NCI-H187 (cell line): Measurements from ENCODE around the gene SLC17A9.
"Not testable (repeated sequence)": the region's sequence is repeated elsewhere in the genome, so short reads cannot be mapped to it uniquely, and the experiment has no call there.

Experiments
- DNase-seq, 2 experiments: peaks; one replicate each; lab custom pipeline; 2025; lab: John Stamatoyannopoulos, UW

The SLC17A9 gene

GRCh38 chr20:62956387-62957135, 4.1 kb downstream of the SLC17A9 start:
- no peak for DNase-seq

DNA sequence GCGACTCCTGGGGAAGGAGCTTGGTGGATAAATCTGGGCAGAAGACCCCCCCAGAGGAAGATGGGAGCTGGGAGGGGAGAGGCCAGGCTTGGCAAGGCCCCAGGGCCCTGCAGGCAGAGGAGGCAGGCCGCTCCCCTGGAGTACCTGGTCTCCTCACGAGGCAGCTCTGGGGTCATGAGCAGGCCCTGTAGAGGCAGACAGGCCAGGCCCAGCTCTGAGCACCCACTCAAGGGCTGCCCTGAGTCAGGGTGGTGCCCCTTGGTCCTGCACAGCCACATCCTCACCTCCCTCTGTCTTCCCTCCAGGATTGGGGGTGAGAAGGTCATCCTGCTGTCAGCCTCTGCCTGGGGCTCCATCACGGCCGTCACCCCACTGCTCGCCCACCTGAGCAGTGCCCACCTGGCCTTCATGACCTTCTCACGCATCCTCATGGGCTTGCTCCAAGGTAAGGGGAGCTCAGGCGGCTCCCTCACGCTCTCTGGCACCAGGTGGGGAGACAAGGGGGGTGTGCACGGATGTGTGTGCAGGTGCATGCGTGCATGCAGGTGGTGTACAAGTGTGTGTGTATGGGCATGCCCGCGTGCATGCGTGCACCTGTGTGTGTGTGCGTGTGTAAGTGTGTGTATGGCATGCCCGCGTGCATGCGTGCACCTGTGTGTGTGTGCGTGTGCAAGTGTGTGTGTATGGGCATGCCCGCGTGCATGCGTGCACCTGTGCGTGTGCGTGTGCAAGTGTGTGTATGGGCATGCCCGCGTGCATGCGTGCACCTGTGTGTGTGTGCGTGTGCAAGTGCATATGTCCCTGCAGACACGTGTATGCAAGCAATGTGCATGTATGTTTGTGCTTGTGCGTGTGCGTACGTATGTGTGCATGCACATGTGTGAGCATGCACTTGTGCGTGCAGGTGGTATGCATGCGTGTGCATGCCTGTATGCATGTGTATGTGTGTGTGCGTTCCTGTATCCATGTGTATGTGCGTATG, 4.9 kb downstream of the SLC17A9 start:
- no peak for DNase-seq

GRCh38 chr20:62958388-62959100, 6.0 kb downstream of the SLC17A9 start:
- DNase-seq, result no peak

DNA sequence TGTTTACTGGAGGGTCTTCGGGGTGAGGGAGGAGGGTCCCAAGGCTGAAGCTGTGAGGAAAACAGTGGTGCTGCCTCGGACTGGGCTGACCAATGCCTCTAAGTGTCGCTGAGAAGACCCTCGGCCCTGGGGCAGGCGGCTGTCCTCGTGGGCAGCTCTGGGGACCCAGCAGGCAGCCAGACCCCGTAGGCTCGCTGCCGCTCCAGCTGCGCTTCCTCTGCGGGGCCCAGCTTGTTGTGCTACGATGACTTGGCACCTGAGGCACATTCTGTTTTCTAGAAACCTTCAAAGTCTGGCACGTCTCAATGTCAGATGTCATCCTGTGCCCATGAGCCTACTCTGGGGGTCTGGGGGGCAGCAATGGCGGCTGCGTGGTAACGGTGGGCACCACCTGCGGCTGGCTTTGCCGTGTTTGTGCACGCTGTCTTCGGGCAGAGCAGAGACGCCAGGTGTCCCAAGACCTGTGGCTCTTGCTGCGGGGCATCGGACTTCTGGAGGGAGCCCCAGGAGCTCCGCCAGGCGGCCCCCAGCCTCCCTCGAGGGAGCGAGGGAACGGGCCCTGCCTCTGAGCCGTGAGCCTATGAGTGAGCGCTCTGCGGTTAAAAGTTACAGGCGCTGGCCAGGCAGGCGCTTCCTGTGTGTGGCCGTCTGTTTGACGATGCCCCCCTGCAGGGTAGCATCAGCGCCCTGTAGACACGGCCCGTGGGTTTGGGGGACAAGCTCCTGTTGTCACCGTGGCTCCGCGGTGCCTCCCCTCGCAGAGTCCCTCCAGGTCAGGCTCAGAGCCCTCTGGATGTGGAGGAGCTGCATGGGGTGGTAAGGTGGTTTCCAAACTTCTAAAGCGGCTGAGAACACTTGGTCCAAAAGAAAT, 6.8 kb downstream of the SLC17A9 start:
- DNase-seq, result no peak

DNA sequence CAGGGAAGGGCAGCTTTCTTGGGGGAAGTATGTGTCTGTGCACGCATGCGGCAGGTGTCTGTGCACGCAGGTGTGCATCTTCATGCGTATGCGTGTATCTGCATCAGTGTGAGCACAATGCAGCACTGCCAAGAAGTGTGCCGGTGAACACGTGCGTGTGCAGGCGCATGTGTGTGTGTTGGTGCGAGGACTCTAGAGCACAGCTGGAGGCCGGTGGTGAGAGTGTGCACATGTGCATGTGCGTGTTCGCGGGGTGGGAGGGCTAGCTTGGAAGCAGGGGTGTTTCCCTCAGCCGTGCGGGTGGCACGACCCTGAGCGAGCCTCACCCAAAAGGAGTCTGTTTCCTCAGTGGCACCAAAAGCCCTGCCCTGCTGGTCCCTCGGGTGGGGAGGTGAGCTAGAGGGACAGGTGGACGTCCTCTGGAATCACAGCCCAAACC, 7.5 kb downstream of the SLC17A9 start:
- DNase-seq, result no peak

DNA sequence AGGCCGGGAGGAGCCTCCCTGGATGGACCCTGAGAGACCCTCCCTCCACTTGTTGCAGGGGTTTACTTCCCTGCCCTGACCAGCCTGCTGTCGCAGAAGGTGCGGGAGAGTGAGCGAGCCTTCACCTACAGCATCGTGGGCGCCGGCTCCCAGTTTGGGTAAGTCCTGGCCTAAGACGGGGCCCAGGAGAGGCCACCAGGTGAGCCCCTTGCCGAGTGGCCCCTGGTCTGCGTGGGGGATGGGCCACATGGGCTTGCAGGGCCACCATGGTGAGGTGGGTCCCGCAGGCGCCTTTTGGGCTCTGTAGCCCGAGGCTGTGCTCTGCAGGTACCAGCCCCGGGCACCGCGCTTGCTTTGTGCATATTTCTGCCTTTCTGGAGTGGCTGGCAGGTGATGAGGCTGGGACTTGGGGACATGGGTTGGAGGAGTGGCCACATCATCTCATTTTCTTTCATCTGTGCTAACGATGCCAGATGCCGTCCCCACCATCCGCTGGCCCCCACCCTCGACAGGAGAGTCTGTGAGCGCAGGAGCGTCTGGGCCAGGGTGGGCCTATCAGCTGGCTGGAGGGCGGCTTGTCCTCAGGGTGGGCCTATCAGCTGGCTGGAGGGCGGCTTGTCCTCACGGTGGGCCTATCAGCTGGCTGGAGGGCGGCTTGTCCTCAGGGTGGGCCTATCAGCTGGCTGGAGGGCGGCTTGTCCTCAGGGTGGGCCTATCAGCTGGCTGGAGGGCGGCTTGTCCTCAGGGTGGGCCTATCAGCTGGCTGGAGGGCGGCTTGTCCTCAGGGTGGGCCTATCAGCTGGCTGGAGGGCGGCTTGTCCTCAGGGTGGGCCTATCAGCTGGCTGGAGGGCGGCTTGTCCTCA, 8.2 kb downstream of the SLC17A9 start:
- not testable (repeated sequence) for DNase-seq

DNA sequence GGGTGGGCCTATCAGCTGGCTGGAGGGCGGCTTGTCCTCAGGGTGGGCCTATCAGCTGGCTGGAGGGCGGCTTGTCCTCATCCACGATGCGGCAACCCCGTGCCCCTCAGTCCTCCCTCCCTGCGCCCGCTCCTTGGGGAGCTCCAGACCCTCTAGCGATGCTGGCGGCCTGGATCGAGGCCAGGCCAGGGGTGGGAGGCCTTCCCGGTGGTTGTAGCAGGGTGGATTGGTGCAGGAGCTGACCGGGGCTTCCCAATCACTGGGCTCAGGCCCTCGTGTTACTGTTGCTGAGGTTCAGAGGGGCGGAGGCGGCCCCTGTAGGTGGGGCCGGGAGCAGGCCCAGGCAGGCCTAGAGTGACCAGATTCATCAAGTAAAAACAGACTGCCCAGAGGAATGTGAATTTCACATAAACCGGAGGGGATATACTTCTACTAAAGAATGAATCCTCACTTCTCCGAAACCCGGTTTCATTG, 8.8 kb downstream of the SLC17A9 start:
- no peak for DNase-seq

GRCh38 chr20:62961799-62962198, 9.3 kb downstream of the SLC17A9 start:
- no peak for DNase-seq

- no peak for DNase-seq
Observed at GRCh38 chr20:62962221-62962879, 9.8 kb downstream of the SLC17A9 start.

GRCh38 chr20:62962891-62963613, 10.5 kb downstream of the SLC17A9 start:
- no peak for DNase-seq

DNA sequence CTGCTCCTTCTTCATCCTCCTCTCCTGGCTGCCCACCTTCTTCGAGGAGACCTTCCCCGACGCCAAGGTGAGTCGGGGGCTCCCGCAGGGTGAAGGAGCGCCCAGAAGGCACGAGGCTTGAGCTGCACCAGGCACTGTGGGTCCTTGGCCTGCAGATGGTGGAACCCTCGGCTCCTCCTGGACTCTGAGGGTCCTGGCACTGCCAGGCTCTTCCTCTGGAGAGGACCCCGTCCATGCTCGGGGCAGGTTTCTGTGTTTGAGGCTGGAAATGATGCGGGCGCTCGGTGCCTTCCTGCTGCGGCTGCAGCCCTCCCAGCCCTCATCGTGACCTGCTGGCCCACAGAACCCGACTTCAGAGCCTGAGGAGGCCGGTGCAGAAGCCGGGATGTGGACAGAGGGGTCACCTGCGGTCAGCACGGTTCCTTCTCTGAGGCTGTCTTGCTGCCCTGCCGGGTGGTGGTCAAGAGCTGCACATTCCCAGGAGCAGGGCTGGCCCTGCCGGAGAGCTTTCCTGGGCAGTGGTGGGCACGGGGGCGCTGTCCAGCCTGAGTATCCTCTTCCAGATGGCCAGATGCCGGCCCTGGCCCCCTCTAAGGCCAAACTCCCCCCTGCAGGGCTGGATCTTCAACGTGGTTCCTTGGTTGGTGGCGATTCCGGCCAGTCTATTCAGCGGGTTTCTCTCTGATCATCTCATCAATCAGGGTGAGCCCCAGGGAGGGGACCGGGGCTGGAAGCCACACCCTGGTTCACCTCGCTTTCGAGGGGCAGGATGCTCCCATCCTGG, 11.3 kb downstream of the SLC17A9 start:
- DNase-seq, result no peak

DNA sequence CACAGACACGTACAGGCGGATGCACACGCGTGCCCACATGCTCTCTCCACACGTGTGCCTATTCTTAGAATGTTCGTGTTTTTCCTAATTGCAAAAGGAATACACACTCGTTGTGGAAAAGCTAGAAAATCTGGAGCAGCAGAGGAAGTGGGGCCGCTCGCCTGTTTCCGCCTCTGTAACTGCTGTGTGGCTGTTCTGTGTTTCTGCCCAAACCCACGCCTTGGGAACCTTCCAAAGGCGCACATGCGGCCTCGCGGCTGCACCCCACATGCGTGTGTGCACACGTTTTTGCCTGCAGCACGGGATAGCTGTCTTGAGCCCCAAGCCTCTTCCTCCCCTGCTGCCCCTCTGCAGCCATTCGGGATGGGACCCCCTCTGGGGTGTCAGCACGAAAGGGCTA, 12.2 kb downstream of the SLC17A9 start:
- DNase-seq, result no peak

- DNase-seq, result no peak
Observed at GRCh38 chr20:62965363-62965771, 12.9 kb downstream of the SLC17A9 start.

DNA sequence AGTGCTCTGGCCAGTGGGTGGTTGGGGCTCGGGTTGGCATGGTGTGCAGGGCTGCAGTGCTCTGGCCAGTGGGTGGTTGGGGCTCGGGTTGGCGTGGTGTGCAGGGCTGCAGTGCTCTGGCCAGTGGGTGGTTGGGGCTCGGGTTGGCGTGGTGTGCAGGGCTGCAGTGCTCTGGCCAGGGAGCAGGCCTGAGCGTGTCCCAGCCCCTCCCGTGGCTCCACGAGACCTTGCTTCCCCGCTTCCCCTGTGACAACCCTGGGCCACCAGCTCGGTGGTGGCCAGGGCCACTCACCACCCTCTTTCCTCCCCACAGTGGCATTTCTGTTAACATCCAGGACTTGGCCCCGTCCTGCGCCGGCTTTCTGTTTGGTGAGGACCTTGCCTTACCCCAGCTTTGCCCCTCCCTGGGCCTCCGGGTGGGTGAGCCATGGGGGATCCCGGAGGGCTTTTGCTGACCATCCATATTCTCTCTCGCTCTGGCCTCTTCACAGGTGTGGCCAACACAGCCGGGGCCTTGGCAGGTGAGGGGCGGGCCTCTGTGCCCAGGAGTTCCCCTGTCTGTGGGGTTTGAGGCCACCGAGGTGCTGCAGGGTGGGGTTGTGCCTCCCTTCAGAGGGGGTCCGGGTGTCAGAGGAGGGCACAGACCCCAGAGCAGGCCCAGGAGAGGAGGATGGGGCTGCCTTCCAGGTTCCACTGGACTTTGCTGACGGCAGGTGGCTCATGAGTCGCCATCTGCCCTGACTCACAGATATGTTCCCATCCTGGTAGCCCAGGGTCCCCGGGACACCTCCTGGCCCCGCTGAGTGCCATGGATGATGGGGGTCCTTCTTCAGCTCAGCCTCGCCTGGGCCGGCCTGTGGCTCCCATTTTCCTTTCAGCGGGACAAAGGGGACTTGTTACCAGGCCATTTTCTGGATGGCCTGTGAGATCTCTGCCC, 14.0 kb downstream of the SLC17A9 start:
- DNase-seq, result no peak

GRCh38 chr20:62967149-62967501, 14.6 kb downstream of the SLC17A9 start:
- no peak for DNase-seq

DNA sequence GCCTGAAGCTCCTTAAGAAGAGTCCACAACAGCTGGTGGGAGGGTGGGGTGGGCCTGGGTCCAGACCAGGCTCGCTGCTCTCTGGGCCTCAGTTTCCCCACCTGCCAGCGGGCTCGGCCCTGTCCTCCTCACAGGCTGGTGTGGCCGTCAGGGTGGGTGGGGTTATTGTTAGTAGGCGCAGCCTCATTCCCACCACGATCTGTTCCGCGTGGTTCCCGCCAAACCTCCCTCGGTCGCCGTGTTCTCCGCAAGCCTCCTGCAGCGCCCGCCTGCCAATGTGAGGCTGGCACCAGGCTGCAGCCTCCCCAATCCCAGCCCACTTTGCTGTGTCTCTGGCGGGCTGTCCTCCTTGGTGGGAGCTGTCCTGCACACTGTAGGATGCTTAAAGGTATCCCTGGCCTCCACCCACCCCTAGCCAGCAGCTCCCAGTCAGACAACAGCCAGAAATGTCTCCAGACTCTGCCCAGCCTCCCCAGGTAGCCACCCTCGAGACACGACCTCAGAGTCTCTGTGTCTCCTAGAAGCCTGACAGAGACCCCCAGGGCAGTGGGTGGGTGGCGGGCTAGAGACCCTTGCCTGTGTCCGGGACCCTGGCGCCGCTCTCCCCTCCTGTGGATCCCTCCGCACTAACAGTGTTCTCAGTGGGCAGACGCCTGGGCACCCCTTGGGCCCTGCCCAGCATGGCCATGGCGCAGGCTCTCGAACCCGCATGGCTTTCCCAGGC, 15.3 kb downstream of the SLC17A9 start:
- DNase-seq, result no peak
